AG04450 (cell line): ENCODE data around the gene CDC42BPA. TPM values are rescaled to one million over a fixed set of nuclear protein-coding genes. Genes with fewer than 3 reads are reported as not detected.

ENCODE experiments used
- CTCF ChIA-PET: fragments of 300-600, 350-600 bp; formaldehyde crosslinking; extraction: SDS; loops from one replicate; lab custom pipeline; 2022; ENCODE audit warnings: antibody characterized with exemption, inconsistent platforms; lab: Charles Lee
- POLR2A ChIA-PET: fragments of 350-600 bp; formaldehyde crosslinking; extraction: SDS; loops from one replicate; lab custom pipeline; 2021; ENCODE audit warnings: antibody characterized with exemption, inconsistent platforms; lab: Yijun Ruan, JAX
- DNase-seq: peaks from one replicate; pipeline ENCODE4 v3.0.0-alpha.2; 2011; ENCODE audit warnings: low read depth, low spot score
- H3K27ac ChIP-seq: one replicate; pipeline ENCODE4 v1.5.1; 2012; ENCODE audit warnings: low read depth, low read length, control low read depth
- H3K27me3 ChIP-seq: one replicate; pipeline ENCODE4 v1.6.0; 2012; ENCODE audit warnings: low read length; ENCODE audit not compliant: control insufficient read depth, insufficient read depth
- H3K4me3 ChIP-seq: 2 replicates; pipeline ENCODE4 v1.5.1; 2011; ENCODE audit warnings: mild to moderate bottlenecking, low read depth, low read length, control low read depth
- H3K9me3 ChIP-seq: 2 replicates; pipeline ENCODE4 v1.5.1; 2012; ENCODE audit warnings: low read length; ENCODE audit not compliant: control insufficient read depth, insufficient read depth
- polyA plus RNA-seq: library from polyadenylated mRNA; depleted of rRNA; stranded (reverse); fragments of >200 nt; gene quantifications from 2 replicates; pipeline ENCODE4 v1.2.3, GENCODE V29; 2011
- TF ChIP-seq, protein P1 (sequence below): IDR thresholded peaks from 2 replicates; pipeline ENCODE4 v1.5.1; 2011; ENCODE audit warnings: low read depth, low read length, control low read depth, inconsistent platforms

CDC42BPA gene
- polyA plus RNA-seq, 1 experiment = 30.7 TPM

DNA sequence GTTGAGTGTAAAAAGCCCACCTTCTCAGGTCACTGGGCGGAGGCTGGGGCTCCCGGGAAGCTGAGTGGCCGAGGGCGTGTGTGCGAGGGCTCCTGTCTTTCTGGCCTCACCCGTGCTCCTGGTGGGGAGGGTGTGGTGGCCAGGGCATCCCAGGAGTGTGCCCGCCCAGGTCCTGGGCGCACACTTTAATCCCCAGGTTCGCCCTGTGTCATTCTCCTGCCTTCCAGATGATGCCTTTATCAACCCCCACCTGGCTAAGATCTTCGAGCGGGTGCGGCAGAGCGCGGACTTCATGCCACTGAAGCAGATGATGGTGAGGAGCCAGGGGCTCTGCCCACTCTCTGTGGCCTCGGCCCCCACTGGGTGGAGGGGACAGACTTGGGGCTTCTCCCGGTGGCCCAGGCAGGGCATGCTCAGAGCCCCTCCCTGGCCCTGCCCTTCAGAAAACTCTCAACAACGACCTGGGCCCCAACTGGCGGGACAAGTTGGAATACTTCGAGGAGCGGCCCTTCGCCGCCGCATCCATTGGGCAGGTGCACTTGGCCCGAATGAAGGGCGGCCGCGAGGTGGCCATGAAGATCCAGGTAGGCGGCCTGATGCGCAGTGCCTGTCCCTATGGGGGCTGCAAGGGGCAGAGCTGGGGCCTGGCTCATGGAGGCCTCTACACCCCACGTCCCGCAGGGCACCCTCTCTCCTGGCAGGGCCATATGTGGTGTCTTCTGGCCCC lies 335.7 kb downstream of the CDC42BPA start:
- CTCF ChIA-PET = no interaction called here
- POLR2A ChIA-PET = no interaction called here
- Histone ChIP-seq H3K27me3 (no peaks in the 10 kb centered on the region), H3K27ac (no peak overlapping the region), H3K9me3 (no peaks in the 10 kb centered on the region; the same call in 1 of the 2 replicates), H3K4me3 (no peak overlapping the region)
- TF ChIP-seq, protein P1, sequence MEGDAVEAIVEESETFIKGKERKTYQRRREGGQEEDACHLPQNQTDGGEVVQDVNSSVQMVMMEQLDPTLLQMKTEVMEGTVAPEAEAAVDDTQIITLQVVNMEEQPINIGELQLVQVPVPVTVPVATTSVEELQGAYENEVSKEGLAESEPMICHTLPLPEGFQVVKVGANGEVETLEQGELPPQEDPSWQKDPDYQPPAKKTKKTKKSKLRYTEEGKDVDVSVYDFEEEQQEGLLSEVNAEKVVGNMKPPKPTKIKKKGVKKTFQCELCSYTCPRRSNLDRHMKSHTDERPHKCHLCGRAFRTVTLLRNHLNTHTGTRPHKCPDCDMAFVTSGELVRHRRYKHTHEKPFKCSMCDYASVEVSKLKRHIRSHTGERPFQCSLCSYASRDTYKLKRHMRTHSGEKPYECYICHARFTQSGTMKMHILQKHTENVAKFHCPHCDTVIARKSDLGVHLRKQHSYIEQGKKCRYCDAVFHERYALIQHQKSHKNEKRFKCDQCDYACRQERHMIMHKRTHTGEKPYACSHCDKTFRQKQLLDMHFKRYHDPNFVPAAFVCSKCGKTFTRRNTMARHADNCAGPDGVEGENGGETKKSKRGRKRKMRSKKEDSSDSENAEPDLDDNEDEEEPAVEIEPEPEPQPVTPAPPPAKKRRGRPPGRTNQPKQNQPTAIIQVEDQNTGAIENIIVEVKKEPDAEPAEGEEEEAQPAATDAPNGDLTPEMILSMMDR = no peak
- no peak for DNase-seq

DNA sequence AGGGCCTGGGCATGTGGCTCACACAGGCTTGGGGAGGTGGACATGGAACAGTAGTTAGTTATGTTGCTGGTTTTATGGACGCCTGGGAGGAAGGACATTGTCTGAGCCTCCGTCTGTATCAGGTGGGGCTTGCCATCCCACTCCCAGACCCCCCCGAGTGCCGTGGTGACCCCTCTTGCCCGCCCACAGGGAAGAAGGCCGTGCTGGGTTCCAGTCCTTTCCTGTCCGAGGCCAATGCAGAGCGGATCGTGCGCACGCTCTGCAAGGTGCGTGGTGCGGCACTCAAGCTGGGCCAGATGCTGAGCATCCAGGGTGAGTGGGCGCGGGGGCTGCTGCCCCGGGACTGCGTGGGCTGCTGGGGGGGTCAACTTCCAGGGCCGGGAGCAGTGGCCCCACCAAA lies 336.5 kb downstream of the CDC42BPA start:
- ChIA-PET POLR2A (no interaction called here), CTCF (no interaction called here)
- Histone ChIP-seq H3K27ac (no peak overlapping the region), H3K4me3 (no peak overlapping the region), H3K27me3 (no peaks in the 10 kb centered on the region), H3K9me3 (no peaks in the 10 kb centered on the region; the same call in 1 of the 2 replicates)
- DNase-seq = no peak
- TF ChIP-seq, protein P1 = no peak

DNA sequence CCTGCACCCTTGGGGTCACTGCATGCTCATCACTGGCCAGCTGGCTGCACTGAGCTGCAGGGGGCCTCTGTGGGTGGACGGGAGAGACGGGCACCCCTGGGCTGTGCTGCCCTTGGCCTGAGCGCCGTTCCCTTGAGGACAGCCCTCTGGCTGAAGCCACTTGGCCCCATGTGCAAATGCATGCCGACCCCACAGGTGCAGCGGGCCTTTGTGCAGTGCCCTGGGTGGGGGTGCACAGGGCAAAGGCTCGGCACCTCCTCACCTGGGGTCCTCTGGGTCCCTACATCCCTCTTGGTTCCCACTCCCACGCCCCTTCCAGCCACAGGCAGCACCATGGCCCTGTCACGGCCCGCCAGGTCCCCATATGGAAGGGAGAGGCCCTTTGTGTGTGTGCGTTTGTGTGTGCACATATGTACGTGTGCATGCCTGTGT lies 336.9 kb downstream of the CDC42BPA start:
- POLR2A ChIA-PET = interaction anchor here (0.6 kb wide), 1 partner anchor 295 kb away, joined by 3 read pairs; no protein-coding TSS in a partner anchor
- Histone ChIP-seq H3K9me3 (no peaks in the 10 kb centered on the region; the same call in 1 of the 2 replicates), H3K4me3 (no peak overlapping the region), H3K27me3 (no peaks in the 10 kb centered on the region), H3K27ac (no peak overlapping the region)
- no peak for DNase-seq
- TF ChIP-seq, protein P1 = no peak
- CTCF ChIA-PET = no interaction called here

DNA sequence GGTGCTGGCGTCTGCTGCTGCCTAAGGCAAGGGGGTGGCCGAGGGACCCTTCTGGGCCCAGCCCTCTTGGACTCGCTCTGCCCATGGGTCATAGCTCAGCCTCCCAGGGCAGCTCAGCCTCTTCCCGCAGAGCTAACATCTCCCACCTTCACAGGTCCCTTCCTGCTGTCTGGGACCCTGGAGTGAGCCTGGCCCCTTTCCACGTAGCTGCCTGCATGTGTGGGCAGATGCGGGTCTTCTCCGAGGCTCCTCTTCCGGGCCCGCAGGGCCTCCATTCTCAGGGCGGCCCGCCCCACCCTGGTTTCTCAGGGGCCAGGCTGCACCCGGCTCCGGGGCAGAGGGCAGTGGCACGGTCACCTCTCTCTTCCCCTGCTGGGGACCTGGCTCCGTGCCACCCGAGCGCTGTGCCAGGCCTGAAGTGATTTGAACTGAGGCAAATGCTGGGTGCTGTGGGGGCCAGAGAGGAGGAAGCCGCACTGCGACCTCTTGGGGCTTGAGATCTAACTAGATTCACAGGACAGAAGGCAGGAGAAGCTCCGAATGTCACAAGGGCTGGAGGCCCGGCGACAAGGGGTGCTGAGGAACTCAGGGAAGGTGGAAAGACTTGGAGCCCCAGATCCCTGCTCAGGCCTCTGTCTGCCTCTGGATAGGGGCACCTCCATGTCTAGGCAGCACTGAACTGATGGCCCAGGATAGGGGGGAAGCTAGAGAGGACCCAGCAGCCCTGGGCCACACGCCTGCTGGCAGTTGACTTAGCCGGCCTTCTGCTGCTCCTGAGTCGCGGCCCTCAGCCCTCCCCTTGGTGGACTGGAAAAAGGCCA lies 337.5 kb downstream of the CDC42BPA start:
- TF ChIP-seq, protein P1 = no peak
- CTCF ChIA-PET = no interaction called here

More for the DNA sequence above, 337.5 kb downstream of the CDC42BPA start:
- Histone ChIP-seq H3K9me3 (no peaks in the 10 kb centered on the region; the same call in 1 of the 2 replicates), H3K27ac (no peak overlapping the region), H3K4me3 (no peak overlapping the region), H3K27me3 (no peaks in the 10 kb centered on the region)
- DNase-seq = no peak
- POLR2A ChIA-PET = interaction anchor here (0.6 kb wide), 1 partner anchor 295 kb away, joined by 3 read pairs; no protein-coding TSS in a partner anchor
